Loucy (cell line): ENCODE measurements around the gene RPAIN.

ENCODE experiments used
- H2AFZ ChIP-seq: fragments of 200-600 bp; sonication (generic); 2 replicates; pipeline ENCODE4 v1.6.0; 2016; ENCODE audit warnings: antibody characterized with exemption, mild to moderate bottlenecking, low read length, moderate library complexity
- H3F3A ChIP-seq: fragments of 200-600 bp; 2 replicates; pipeline ENCODE4 v1.6.0; 2016; ENCODE audit warnings: antibody characterized with exemption, low read depth, mild to moderate bottlenecking
- H3K27me3 ChIP-seq: fragments of 200-600 bp; sonication (generic); 2 replicates; pipeline ENCODE4 v1.6.1; 2014; ENCODE audit warnings: low read length, mild to moderate bottlenecking; ENCODE audit not compliant: insufficient read depth, poor library complexity, severe bottlenecking
- H3K36me3 ChIP-seq: fragments of 200-600 bp; sonication (generic); 2 replicates; pipeline ENCODE4 v1.6.1; 2016; ENCODE audit warnings: low read length; ENCODE audit not compliant: insufficient read depth
- H3K4me1 ChIP-seq: fragments of 200-600 bp; sonication (generic); 2 replicates; pipeline ENCODE4 v1.5.1; 2014; ENCODE audit warnings: low read length, mild to moderate bottlenecking; ENCODE audit not compliant: insufficient read depth, poor library complexity, severe bottlenecking
- H3K4me2 ChIP-seq: fragments of 200-600 bp; sonication (generic); 2 replicates; pipeline ENCODE4 v1.6.0; 2014; ENCODE audit warnings: antibody characterized with exemption, low read length, low read depth, mild to moderate bottlenecking; ENCODE audit not compliant: poor library complexity, severe bottlenecking
- H3K4me3 ChIP-seq: fragments of 200-600 bp; sonication (generic); 2 replicates; pipeline ENCODE4 v1.5.1; 2014; ENCODE audit warnings: low read length, mild to moderate bottlenecking, mixed read lengths; ENCODE audit not compliant: poor library complexity, severe bottlenecking
- H3K79me2 ChIP-seq: fragments of 200-600 bp; sonication (generic); 2 replicates; pipeline ENCODE4 v1.6.1; 2014; ENCODE audit warnings: low read length; ENCODE audit not compliant: insufficient read depth
- H3K9ac ChIP-seq: fragments of 200-600 bp; sonication (generic); 2 replicates; pipeline ENCODE4 v1.6.0; 2014; ENCODE audit warnings: mild to moderate bottlenecking, low read depth, low read length, moderate library complexity; ENCODE audit not compliant: poor library complexity, severe bottlenecking
- H3K9me2 ChIP-seq: fragments of 200-600 bp; sonication (generic); replicated peaks from 2 replicates; pipeline ENCODE4 v1.6.1; 2016; ENCODE audit warnings: low read depth, low read length, mixed read lengths
- H3K9me3 ChIP-seq: fragments of 200-600 bp; sonication (generic); 2 replicates; pipeline ENCODE4 v1.6.1; 2014; ENCODE audit warnings: mild to moderate bottlenecking, antibody characterized with exemption, low read length, low read depth; ENCODE audit not compliant: insufficient read depth
- H4K20me1 ChIP-seq: fragments of 200-600 bp; sonication (generic); 2 replicates; pipeline ENCODE4 v1.6.0; 2014; ENCODE audit warnings: antibody characterized with exemption, low read length, mild to moderate bottlenecking; ENCODE audit not compliant: insufficient read depth, poor library complexity, severe bottlenecking
- EZH2phosphoT487 ChIP-seq: fragments of 200-600 bp; IDR thresholded peaks from 2 replicates; pipeline ENCODE4 v1.6.1; 2018; ENCODE audit warnings: antibody characterized with exemption, mild to moderate bottlenecking, moderate library complexity, borderline replicate concordance
- TF ChIP-seq, protein P1 (sequence below): fragments of 200-600 bp; sonication (generic); conservative IDR thresholded peaks from 2 replicates; pipeline ENCODE4 v1.5.1; 2014; ENCODE audit warnings: mild to moderate bottlenecking, antibody characterized with exemption, low read length

RPAIN gene

DNA sequence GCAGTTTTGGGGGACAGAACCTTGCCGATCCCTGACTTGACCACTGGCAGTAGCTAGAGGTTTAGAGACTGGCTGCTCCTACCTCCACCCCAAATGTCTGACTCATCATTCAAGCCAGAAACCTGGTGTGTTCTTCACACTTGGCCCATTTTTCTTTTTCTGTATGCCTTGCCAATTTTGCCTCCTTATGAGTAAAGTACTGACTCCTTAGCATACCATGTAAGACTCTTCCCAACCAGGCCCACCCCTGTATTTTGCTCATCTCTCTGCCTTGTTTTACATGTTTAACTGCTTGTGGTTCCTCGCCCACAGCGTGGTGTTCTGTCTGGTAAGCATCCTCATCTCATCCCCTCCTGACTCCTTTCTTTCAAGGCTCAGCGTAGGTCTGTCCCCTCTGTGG is 38.4 kb upstream of the RPAIN start:
- Histone ChIP-seq H3K27me3 (no peaks in the 10 kb centered on the region), H4K20me1 (no peaks in the 10 kb centered on the region), H2AFZ (no peak overlapping the region)

DNA sequence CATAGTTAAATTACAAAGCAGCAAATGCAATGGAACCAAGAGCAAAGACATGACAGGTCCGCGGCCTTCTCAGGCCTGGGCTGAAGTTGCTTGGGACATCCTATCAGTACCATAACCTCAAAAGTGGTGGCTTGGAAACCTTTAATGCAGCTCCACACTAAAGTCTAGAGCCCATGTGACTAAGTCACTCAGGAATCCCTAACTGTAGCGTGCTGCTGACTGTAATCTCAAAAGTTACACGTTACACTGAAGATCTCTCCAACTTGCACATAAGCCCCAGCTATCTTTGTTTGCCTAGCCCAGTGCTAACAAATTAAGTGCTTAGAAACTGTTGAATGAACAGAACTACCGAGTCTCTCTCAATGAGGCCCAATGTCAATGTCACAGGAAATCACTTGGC is 28.3 kb upstream of the RPAIN start:
- Histone ChIP-seq H3K9me2 (no peaks in the 10 kb centered on the region), H3K4me2 (no peak overlapping the region), H2AFZ (no peak overlapping the region), H3K79me2 (no peaks in the 10 kb centered on the region), H3K9ac (no peak overlapping the region), H3K36me3 (peaks cover 91% of the 10 kb centered on the region; the same call in 1 of the 2 replicates), H3K4me1 (no peaks in the 10 kb centered on the region), H3F3A (no peaks in the 10 kb centered on the region), H3K4me3 (no peak overlapping the region), H4K20me1 (no peaks in the 10 kb centered on the region), H3K9me3 (no peaks in the 10 kb centered on the region), H3K27me3 (no peaks in the 10 kb centered on the region)
- TF ChIP-seq, protein P1, sequence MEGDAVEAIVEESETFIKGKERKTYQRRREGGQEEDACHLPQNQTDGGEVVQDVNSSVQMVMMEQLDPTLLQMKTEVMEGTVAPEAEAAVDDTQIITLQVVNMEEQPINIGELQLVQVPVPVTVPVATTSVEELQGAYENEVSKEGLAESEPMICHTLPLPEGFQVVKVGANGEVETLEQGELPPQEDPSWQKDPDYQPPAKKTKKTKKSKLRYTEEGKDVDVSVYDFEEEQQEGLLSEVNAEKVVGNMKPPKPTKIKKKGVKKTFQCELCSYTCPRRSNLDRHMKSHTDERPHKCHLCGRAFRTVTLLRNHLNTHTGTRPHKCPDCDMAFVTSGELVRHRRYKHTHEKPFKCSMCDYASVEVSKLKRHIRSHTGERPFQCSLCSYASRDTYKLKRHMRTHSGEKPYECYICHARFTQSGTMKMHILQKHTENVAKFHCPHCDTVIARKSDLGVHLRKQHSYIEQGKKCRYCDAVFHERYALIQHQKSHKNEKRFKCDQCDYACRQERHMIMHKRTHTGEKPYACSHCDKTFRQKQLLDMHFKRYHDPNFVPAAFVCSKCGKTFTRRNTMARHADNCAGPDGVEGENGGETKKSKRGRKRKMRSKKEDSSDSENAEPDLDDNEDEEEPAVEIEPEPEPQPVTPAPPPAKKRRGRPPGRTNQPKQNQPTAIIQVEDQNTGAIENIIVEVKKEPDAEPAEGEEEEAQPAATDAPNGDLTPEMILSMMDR = no peak
- TF ChIP-seq EZH2phosphoT487 = no peak

More for the DNA sequence above, 38.4 kb upstream of the RPAIN start:
- no peak overlapping the region for H3K4me2 ChIP-seq
- H3K4me1 ChIP-seq = no peaks in the 10 kb centered on the region
- no peak overlapping the region for H3K4me3 ChIP-seq
- no peaks in the 10 kb centered on the region for H3K9me2 ChIP-seq
- no peaks in the 10 kb centered on the region for H3K9me3 ChIP-seq
- TF ChIP-seq EZH2phosphoT487 = no peak
- TF ChIP-seq, protein P1 = no peak
- H3F3A ChIP-seq = peaks cover 3% of the 10 kb centered on the region; the same call in 1 of the 2 replicates
- H3K79me2 ChIP-seq = no peaks in the 10 kb centered on the region
- peaks cover 97% of the 10 kb centered on the region for H3K36me3 ChIP-seq
- no peak overlapping the region for H3K9ac ChIP-seq

DNA sequence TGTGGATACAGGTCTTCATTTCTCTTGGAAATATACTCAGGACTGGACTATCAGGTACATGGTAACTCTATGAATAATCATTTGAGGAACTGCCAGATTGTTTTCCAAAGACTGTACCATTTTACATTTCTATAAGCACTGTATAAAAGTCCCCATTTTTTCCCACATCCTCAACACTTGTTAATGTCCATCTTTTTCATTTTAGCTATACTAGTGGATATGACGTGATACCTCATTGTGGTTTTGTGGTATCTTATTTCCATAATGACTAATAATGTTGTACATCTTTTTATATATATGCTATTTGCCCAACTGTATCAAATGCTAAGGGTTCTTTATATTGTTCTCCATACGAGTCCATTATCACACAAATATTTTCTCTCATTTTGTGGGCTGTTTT is 23.4 kb upstream of the RPAIN start:
- no peak overlapping the region for H3K4me2 ChIP-seq
- H3F3A ChIP-seq = no peaks in the 10 kb centered on the region
- no peak overlapping the region for H3K9ac ChIP-seq
- H2AFZ ChIP-seq = no peak overlapping the region
- peaks cover 93% of the 10 kb centered on the region for H3K36me3 ChIP-seq
- no peaks in the 10 kb centered on the region for H3K9me2 ChIP-seq
- no peaks in the 10 kb centered on the region for H3K4me1 ChIP-seq
- H4K20me1 ChIP-seq = no peaks in the 10 kb centered on the region
- H3K4me3 ChIP-seq = no peak overlapping the region
- H3K79me2 ChIP-seq = 0 out of 2 replicates have a peak, but pooled peaks cover 1% of the 10 kb centered on the region
- no peaks in the 10 kb centered on the region for H3K27me3 ChIP-seq
- no peak for TF ChIP-seq EZH2phosphoT487
- TF ChIP-seq, protein P1 = no peak
- H3K9me3 ChIP-seq = no peaks in the 10 kb centered on the region
